Measurements from ENCODE around the gene NPSR1. TPM values are rescaled to one million over a fixed set of nuclear protein-coding genes. Genes with fewer than 3 reads are reported as not detected.
"Not testable (repeated sequence)": the region's sequence is repeated elsewhere in the genome, so short reads cannot be mapped to it uniquely, and the experiment has no call there.

NPSR1 gene
- total RNA-seq, 1 experiment from 2014 or later: not detected

GRCh38 chr7:34859281-34859680 lies 201.3 kb downstream of the NPSR1 start:
- H3K27ac ChIP-seq; DNase-seq (ENCODE audit: low read depth in 1 of 2, low spot score in 2 of 2); H3K4me3 ChIP-seq; H3K27me3 ChIP-seq (replicated peaks); H3K36me3 ChIP-seq; H3K9me3 ChIP-seq (replicated peaks); H3K4me1 ChIP-seq (replicated peaks): not testable (repeated sequence)

DNA sequence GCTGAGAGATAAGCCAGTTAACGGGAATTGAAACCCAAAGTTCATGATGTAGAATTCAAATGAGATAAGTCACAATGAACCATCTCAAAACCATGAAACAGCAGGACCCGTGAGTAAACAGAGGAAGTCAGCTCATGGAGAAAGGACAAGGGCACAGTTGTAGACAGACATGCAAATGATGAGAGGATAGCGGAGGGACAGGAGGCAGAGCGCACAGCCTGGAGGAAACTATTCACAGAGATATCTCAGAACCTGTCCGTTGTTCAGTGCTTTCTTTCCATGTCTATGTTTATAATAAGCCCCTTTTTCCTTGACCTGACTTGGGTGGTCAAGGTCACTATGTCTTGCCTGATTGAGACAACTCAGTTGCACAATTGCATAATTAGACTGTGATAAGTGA lies 208.2 kb downstream of the NPSR1 start:
- H3K36me3 ChIP-seq; H3K27me3 ChIP-seq (replicated peaks); H3K4me1 ChIP-seq (replicated peaks); H3K27ac ChIP-seq; H3K4me3 ChIP-seq; H3K9me3 ChIP-seq (replicated peaks); DNase-seq (ENCODE audit: low read depth in 1 of 2, low spot score in 2 of 2): not testable (repeated sequence)

- not testable (repeated sequence) for DNase-seq (ENCODE audit: low read depth in 1 of 2, low spot score in 2 of 2)
Measured at GRCh38 chr7:34867341-34867740, 209.3 kb downstream of the NPSR1 start.

GRCh38 chr7:34868602-34869001 lies 210.6 kb downstream of the NPSR1 start:
- not testable (repeated sequence) for H3K36me3 ChIP-seq; H3K4me1 ChIP-seq (replicated peaks); H3K4me3 ChIP-seq; H3K27ac ChIP-seq; H3K9me3 ChIP-seq (replicated peaks); H3K27me3 ChIP-seq (replicated peaks); DNase-seq (ENCODE audit: low read depth in 1 of 2, low spot score in 2 of 2)

More at GRCh38 chr7:34867341-34867740, 209.3 kb downstream of the NPSR1 start:
- H3K4me1 ChIP-seq (replicated peaks); H3K4me3 ChIP-seq; H3K27ac ChIP-seq; H3K9me3 ChIP-seq (replicated peaks); H3K36me3 ChIP-seq; H3K27me3 ChIP-seq (replicated peaks): not testable (repeated sequence)

GRCh38 chr7:34869057-34869456 lies 211.0 kb downstream of the NPSR1 start:
- Histone ChIP-seq H3K36me3 (no peaks in the 10 kb centered on the region), H3K27ac (no peak overlapping the region)
- DNase-seq (ENCODE audit: low read depth in 1 of 2, low spot score in 2 of 2): no peak

DNA sequence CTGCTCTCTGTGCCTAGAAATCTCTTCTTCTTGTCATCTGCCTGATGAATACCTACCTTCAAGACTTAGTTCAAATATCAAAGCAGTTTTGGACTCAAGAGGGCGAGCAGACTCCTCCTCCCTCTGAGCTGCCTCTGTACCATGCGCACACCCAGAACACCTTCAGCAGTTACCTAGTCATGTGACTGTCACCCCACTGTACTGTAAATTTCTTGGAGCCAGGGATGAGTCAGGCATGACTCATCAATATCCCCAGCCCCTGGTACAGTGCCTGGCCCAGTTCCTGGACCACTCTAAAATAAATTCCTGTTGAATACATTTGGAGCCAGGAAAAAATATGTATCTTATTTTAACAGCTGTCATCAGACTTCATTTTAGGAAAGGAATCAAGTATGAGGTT lies 212.0 kb downstream of the NPSR1 start:
- H3K4me3 ChIP-seq; H3K27me3 ChIP-seq (replicated peaks); H3K27ac ChIP-seq; H3K9me3 ChIP-seq (replicated peaks); H3K36me3 ChIP-seq; DNase-seq (ENCODE audit: low read depth in 1 of 2, low spot score in 2 of 2); H3K4me1 ChIP-seq (replicated peaks): not testable (repeated sequence)

More at GRCh38 chr7:34869057-34869456, 211.0 kb downstream of the NPSR1 start:
- Histone ChIP-seq H3K9me3 (replicated peaks) (no peaks in the 10 kb centered on the region), H3K4me1 (replicated peaks) (no peaks in the 10 kb centered on the region), H3K27me3 (replicated peaks) (no peaks in the 10 kb centered on the region), H3K4me3 (no peak overlapping the region)

GRCh38 chr7:34874329-34874728 lies 216.3 kb downstream of the NPSR1 start:
- not testable (repeated sequence) for H3K27me3 ChIP-seq (replicated peaks); H3K4me3 ChIP-seq; H3K36me3 ChIP-seq; DNase-seq (ENCODE audit: low read depth in 1 of 2, low spot score in 2 of 2); H3K4me1 ChIP-seq (replicated peaks); H3K27ac ChIP-seq; H3K9me3 ChIP-seq (replicated peaks)

DNA sequence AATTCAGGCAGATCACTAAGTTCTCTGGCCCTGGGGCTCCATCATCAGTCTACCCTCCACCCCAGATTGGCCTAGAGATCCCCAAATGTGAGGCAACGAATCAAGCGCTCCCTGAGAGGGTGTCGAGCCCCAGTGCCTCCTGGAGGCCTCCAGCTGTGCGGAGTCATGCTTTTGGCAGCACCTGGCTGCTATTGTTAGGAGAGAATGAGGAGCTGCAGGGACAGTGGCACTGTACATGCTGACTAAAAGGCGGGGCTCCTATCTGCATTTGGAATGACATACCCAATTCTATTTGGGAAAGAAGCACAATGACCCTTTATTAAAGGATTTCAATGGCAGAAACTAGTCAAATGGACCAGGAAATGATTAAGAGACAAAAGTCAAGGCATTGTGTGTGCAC lies 217.5 kb downstream of the NPSR1 start:
- H3K27ac ChIP-seq: no peak overlapping the region
- no peaks in the 10 kb centered on the region for H3K27me3 ChIP-seq (replicated peaks)
- H3K4me1 ChIP-seq (replicated peaks): no peaks in the 10 kb centered on the region
- DNase-seq (ENCODE audit: low read depth in 1 of 2, low spot score in 2 of 2): no peak
- H3K4me3 ChIP-seq: no peak overlapping the region
- no peaks in the 10 kb centered on the region for H3K36me3 ChIP-seq
- H3K9me3 ChIP-seq (replicated peaks): no peaks in the 10 kb centered on the region

- H3K4me3 ChIP-seq; H3K27ac ChIP-seq; H3K27me3 ChIP-seq (replicated peaks); H3K4me1 ChIP-seq (replicated peaks); H3K9me3 ChIP-seq (replicated peaks); H3K36me3 ChIP-seq; DNase-seq (ENCODE audit: low read depth in 1 of 2, low spot score in 2 of 2): not testable (repeated sequence)
Measured at GRCh38 chr7:34878944-34879735, 221.1 kb downstream of the NPSR1 start.

DNA sequence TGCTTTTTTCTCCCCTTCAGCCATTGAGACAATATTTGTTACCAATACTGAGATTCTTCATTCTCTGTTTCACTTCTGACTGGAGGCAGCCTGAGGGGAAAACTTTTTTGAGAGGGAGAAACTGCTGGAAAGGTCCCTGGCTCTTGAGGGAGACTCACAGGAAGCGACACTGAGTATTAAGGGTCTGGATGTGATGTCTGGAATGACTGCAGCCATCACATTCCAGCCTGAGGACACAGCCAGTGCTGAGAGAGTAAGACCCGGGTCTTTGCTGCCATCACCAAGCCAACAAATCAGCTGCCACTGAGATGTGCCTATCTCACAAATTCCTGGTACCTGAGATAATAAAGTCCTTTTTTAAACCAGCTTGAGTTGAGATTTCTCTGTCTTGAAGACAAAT lies 221.9 kb downstream of the NPSR1 start:
- no peaks in the 10 kb centered on the region; the same call in 1 of the 2 replicates for H3K9me3 ChIP-seq (replicated peaks)
- DNase-seq (ENCODE audit: low read depth in 1 of 2, low spot score in 2 of 2): no peak
- H3K36me3 ChIP-seq: no peaks in the 10 kb centered on the region
- H3K27me3 ChIP-seq (replicated peaks): no peaks in the 10 kb centered on the region
- no peak overlapping the region for H3K4me3 ChIP-seq
- no peak overlapping the region for H3K27ac ChIP-seq
- H3K4me1 ChIP-seq (replicated peaks): no peaks in the 10 kb centered on the region

GRCh38 chr7:34883855-34884254 lies 225.8 kb downstream of the NPSR1 start:
- not testable (repeated sequence) for DNase-seq (ENCODE audit: low read depth in 1 of 2, low spot score in 2 of 2); H3K36me3 ChIP-seq; H3K4me1 ChIP-seq (replicated peaks)

GRCh38 chr7:34886856-34887255 lies 228.8 kb downstream of the NPSR1 start:
- Histone ChIP-seq H3K36me3 (no peaks in the 10 kb centered on the region), H3K9me3 (replicated peaks) (no peaks in the 10 kb centered on the region; the same call in 1 of the 2 replicates), H3K4me1 (replicated peaks) (no peaks in the 10 kb centered on the region), H3K27ac (no peak overlapping the region), H3K4me3 (no peak overlapping the region), H3K27me3 (replicated peaks) (no peaks in the 10 kb centered on the region)
- DNase-seq (ENCODE audit: low read depth in 1 of 2, low spot score in 2 of 2): no peak

More at GRCh38 chr7:34883855-34884254, 225.8 kb downstream of the NPSR1 start:
- not testable (repeated sequence) for H3K9me3 ChIP-seq (replicated peaks); H3K4me3 ChIP-seq; H3K27ac ChIP-seq; H3K27me3 ChIP-seq (replicated peaks)

DNA sequence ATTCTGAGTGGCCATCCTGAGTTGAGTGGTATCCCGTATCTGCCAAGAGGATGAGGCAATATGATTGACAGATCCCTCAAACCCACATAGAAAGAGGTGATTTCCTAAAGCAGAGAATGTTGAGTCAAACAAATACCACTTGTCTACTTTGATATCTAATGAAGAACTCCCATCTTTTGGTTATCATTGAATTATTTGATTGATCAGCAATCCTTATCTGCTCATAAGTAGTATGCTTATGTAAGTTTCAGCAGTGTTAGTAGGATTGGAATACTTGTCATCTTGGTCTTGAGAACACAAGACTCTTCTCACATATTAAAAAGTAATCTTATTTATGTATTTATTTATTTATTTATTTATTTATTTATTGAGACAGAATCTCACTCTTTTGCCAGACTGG lies 231.9 kb downstream of the NPSR1 start:
- DNase-seq (ENCODE audit: low read depth in 1 of 2, low spot score in 2 of 2): no peak
- Histone ChIP-seq H3K36me3 (no peaks in the 10 kb centered on the region), H3K9me3 (replicated peaks) (no peaks in the 10 kb centered on the region), H3K27ac (no peak overlapping the region), H3K4me1 (replicated peaks) (no peaks in the 10 kb centered on the region), H3K27me3 (replicated peaks) (no peaks in the 10 kb centered on the region), H3K4me3 (no peak overlapping the region)

DNA sequence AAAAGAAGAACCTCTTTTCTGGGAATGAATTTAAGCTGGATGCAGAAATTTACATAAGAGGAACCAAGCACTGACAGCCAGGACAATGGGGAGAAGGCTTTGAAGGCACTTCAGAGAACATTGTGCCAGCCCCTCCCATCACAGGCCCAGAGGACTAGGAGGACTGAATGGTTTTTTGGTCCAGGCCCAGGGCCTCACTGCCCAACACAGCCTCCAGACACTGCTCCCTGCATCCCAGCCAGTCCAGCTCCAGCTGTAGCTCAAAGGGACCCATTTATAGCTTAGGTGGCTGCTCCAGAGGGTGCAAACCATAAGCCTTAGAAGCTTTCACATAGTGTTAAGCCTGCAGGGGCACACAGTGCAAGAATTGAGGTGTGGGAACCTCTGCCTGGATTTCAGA lies 237.2 kb downstream of the NPSR1 start:
- H3K27me3 ChIP-seq (replicated peaks): no peaks in the 10 kb centered on the region
- H3K36me3 ChIP-seq: no peaks in the 10 kb centered on the region
- H3K4me1 ChIP-seq (replicated peaks): no peaks in the 10 kb centered on the region
- no peak overlapping the region for H3K27ac ChIP-seq
- H3K9me3 ChIP-seq (replicated peaks): no peaks in the 10 kb centered on the region
- H3K4me3 ChIP-seq: no peak overlapping the region
- no peak for DNase-seq (ENCODE audit: low read depth in 1 of 2, low spot score in 2 of 2)
